Subcutaneous adipose tissue (tissue), 4 donors: ENCODE results near the gene C5orf47. TPM values are rescaled to one million over a fixed set of nuclear protein-coding genes. Genes with fewer than 3 reads are reported as not detected.

Source experiments
- total RNA-seq, 4 donors: library from RNA; depleted of rRNA; stranded (reverse); fragments of >200 nt; gene quantifications; one replicate each; pipeline ENCODE4 v1.1.0, GENCODE V29; 2016
- TF ChIP-seq, protein P1 (sequence below): fragments of 450-650 bp; IDR thresholded peaks from one replicate; pipeline ENCODE4 v1.5.1; 2016; ENCODE audit warnings: low read depth, mild to moderate bottlenecking, control low read depth, antibody characterized with exemption, moderate library complexity

Gene C5orf47, protein sequence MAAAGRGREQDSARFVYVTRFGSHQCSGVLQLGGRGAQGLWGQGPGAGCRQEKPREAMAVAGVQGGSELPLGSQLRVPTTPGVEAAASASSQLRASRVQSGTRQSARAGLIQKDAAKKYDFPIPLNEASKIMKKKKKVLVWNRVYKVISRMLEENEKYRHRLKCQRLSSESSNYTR
- not detected for total RNA-seq

DNA sequence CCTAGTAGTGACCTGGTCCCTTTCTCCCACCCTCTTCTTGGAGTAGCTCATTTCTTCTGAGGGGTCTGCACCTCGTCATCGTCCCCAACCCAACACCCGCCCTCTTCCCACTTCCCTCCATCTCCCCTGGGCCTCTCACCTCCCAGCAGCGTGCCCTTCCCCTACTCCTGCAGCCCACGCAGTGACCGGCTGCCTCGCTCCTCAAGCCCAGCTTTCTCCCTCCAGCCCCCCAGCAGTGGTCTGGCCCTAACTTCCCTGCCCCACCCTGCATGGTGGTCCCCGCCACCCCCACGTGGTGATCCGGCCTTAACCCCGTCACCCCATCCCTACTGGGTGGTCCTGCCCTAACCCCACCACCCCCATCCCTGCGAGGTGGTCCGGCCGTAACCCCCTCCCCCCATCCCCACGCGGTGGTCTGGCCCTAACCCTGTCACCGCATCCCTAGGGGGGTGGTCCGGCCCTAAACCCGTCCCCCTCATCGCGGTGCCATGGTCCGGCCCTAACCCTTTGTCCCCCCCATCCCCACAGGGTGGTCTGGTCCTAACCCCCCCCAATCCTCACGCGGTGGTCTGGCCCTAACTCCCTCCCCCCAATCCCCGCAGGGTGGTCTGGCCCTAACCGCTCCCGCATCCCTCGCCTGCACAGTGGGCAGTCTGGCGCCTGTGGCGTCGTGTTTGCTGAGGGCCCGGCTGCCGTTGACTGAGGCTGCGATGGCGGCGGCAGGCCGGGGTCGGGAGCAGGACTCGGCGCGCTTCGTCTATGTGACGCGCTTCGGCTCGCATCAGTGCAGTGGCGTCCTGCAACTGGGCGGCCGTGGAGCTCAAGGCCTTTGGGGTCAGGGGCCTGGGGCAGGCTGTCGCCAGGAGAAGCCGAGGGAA, at the start of gene C5orf47:
Gene C5orf47 (plus strand): TSS at position 617 of the 878 bp plus-strand sequence. CDS start 94 bp downstream, at position 711.
- TF ChIP-seq, protein P1, sequence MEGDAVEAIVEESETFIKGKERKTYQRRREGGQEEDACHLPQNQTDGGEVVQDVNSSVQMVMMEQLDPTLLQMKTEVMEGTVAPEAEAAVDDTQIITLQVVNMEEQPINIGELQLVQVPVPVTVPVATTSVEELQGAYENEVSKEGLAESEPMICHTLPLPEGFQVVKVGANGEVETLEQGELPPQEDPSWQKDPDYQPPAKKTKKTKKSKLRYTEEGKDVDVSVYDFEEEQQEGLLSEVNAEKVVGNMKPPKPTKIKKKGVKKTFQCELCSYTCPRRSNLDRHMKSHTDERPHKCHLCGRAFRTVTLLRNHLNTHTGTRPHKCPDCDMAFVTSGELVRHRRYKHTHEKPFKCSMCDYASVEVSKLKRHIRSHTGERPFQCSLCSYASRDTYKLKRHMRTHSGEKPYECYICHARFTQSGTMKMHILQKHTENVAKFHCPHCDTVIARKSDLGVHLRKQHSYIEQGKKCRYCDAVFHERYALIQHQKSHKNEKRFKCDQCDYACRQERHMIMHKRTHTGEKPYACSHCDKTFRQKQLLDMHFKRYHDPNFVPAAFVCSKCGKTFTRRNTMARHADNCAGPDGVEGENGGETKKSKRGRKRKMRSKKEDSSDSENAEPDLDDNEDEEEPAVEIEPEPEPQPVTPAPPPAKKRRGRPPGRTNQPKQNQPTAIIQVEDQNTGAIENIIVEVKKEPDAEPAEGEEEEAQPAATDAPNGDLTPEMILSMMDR: no peak

DNA sequence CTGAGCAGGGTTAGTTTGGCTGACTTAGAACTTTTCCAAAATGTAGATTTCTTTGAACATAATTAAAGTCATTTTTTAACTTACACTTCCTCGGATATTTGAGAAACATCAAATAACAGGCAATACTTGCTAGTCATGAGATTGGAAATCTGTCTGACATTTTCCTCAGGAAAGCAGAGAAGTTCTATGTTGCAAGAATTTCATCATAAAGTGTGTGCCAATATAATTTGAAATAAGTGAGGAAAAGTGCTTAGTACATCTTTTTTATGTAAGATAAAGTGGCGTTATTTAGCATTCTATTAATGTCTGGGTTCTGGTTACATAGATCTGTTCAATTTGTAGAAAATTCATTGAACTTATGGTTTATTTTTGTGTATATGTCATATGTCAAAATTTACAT, 48.7 kb upstream of the C5orf47 start:
- TF ChIP-seq, protein P1: no peak

DNA sequence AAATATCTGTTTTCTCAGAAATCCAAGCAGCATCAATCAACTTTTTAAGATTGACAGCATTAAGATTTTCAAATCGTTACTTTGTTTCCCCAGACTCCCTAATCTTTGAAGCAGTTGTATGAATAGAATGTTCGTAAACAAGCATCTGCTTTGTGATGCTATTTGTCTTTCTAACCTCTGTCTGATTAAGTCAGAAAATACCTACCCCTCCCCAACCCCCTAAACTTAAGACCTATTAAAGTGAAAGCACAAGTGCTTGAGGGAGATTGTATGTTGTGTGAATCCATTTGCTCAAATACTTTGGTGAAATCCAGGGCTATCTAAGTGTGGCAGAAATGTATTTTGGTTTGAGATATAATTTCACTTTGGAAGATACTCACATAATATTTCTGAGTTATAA, 47.9 kb upstream of the C5orf47 start:
- TF ChIP-seq, protein P1: no peak

DNA sequence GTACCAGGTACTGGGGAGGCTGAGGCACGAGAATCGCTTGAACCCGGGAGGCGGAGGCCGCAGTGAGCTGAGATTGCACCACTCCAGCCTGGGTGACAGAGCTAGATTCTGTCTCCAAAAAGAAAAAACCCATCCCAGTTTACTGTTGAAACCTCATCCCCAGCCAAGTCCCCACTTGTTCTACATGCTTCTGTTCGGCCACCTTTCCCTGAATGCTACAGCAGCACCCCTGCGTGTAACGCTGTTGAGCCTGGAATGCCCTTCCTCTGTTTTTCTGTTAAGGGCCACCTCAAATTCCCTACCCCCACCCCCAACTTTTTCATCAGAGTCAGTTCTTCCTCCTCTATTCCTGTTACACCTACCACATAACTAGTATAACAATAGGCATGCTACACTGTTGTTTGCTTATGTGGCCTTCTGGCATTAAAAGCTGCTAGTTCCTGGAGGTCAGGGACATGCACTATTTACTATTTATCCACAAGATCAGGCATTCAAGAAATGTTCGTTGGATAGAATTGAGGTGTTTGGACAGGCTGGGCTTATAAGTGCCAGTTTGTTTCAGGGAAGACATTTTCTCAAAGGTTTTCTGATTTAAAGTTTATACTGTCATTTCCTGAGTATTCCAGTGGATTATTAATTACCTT, 47.1 kb upstream of the C5orf47 start:
- TF ChIP-seq, protein P1: no peak

DNA sequence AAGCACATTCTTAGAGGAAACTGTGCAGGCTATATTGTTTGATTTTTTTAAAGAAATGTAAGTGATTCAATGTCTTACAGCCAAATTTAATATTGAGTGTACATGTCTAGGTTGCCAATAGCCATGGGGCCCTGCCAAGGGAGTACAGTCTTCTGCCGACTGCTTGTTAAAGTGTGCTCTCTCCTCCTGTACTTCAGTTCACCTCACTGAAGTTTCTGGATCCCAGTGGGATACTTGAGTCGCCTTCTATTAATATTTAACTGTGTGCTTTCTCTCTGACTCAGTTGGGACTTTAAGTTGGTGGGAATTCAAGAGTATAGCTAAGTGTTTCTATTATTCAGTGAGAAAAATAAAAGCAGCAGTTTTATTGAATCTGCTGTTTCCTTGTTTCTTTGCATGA, 44.5 kb upstream of the C5orf47 start:
- TF ChIP-seq, protein P1: no peak

DNA sequence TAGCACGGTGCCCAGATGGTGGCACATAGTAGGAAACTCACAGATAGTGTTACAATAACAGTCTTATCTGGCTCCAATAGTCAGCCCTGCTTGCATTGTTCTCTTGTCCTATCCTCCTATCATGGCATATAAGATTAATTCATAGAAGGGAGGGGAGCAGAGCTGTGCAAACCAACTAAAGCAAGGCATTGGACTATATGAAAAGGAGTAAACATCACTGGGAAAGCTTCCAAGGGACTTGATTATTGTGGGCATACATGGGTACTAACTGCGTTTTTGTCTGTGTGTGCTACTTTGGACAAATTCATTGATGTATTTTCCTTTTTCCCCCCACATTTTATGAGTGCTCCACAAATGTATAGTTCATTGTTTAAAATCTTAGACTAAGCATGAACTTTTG, 43.8 kb upstream of the C5orf47 start:
- TF ChIP-seq, protein P1: no peak

DNA sequence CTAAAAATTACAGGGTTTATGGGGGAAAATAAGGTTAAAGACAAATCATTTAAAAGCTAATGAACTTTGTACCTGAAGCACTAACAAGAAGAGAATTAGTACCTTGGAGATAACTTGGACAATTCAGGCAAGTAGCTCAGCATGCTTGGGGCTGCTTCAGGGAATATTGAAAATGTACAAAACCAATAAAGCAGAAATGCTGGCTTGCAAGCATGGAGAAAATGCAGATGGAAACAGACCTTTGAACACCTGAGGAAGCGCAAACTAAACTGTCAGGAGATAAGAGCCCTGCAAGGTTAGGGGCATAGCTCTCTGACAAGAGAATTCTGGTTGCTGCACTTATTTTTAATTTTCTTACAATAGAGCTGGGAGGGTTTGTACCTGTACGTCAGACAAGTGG, 42.6 kb upstream of the C5orf47 start:
- TF ChIP-seq, protein P1: no peak
